SU-DHL-6 (cell line): Measurements from ENCODE around the gene OTOF.

ENCODE experiments used
- H2AFZ ChIP-seq: fragments of 200-600 bp; sonication (generic); 2 replicates; pipeline ENCODE4 v1.6.1; 2014; ENCODE audit warnings: low read depth, mild to moderate bottlenecking, moderate library complexity, mixed read lengths, antibody characterized with exemption, low read length; ENCODE audit not compliant: severe bottlenecking
- H3F3A ChIP-seq: fragments of 200-600 bp; shearing (Covaris generic); 2 replicates; pipeline ENCODE4 v1.6.0; 2016; ENCODE audit warnings: antibody characterized with exemption, mild to moderate bottlenecking; ENCODE audit not compliant: insufficient read depth
- H3K27ac ChIP-seq: fragments of 200-600 bp; sonication (generic); 2 replicates; pipeline ENCODE4 v1.5.1; 2016; ENCODE audit warnings: low read depth, mild to moderate bottlenecking, low read length, moderate library complexity, mixed read lengths
- H3K27me3 ChIP-seq: fragments of 200-600 bp; sonication (generic), shearing (Covaris generic); 2 replicates; pipeline ENCODE4 v1.6.0; 2014; ENCODE audit warnings: mild to moderate bottlenecking, low read length
- H3K36me3 ChIP-seq: fragments of 200-600 bp; sonication (generic); 2 replicates; pipeline ENCODE4 v1.6.1; 2014; ENCODE audit warnings: mild to moderate bottlenecking, low read length, mixed read lengths
- H3K4me2 ChIP-seq: fragments of 300-600, 200-600 bp; shearing (Covaris generic), sonication (generic); 2 replicates; pipeline ENCODE4 v1.6.0; 2014; ENCODE audit warnings: low read length, low read depth, mild to moderate bottlenecking; ENCODE audit not compliant: poor library complexity, severe bottlenecking
- H3K4me3 ChIP-seq: fragments of 200-600 bp; sonication (generic); 2 replicates; pipeline ENCODE4 v1.5.1; 2014; ENCODE audit warnings: antibody characterized with exemption, low read length, mild to moderate bottlenecking, mixed read lengths; ENCODE audit not compliant: insufficient read depth, poor library complexity, severe bottlenecking
- H3K79me2 ChIP-seq: fragments of 200-600 bp; sonication (generic); 2 replicates; pipeline ENCODE4 v1.6.1; 2014; ENCODE audit warnings: mild to moderate bottlenecking, low read length, moderate library complexity; ENCODE audit not compliant: insufficient read depth
- H3K9ac ChIP-seq: fragments of 200-600 bp; sonication (generic); 2 replicates; pipeline ENCODE4 v1.7.0; 2014; ENCODE audit warnings: mild to moderate bottlenecking, low read length
- H3K9me2 ChIP-seq: fragments of 200-600 bp; sonication (generic); replicated peaks from 2 replicates; pipeline ENCODE4 v1.6.1; 2014; ENCODE audit warnings: low read length; ENCODE audit not compliant: insufficient read depth
- H3K9me3 ChIP-seq: fragments of 200-600 bp; sonication (generic); 2 replicates; pipeline ENCODE4 v1.6.1; 2014; ENCODE audit warnings: low read length, mixed read lengths; ENCODE audit not compliant: insufficient read depth
- H4K20me1 ChIP-seq: fragments of 200-600 bp; sonication (generic); 2 replicates; pipeline ENCODE4 v1.6.1; 2014; ENCODE audit warnings: low read depth, mild to moderate bottlenecking, antibody characterized with exemption, low read length, moderate library complexity, mixed read lengths
- EZH2phosphoT487 ChIP-seq: fragments of 200-600 bp; sonication (generic), shearing (Covaris generic); conservative IDR thresholded peaks from 2 replicates; pipeline ENCODE4 v1.6.1; 2018; ENCODE audit warnings: mild to moderate bottlenecking, antibody characterized with exemption, low read length, moderate library complexity, mixed read lengths
- TF ChIP-seq, protein P1 (sequence below): fragments of 200-600 bp; sonication (generic); IDR thresholded peaks from one replicate; pipeline ENCODE4 v1.5.1; 2017; ENCODE audit warnings: antibody characterized with exemption, mild to moderate bottlenecking, low read length, moderate library complexity; ENCODE audit not compliant: insufficient read depth, poor library complexity, severe bottlenecking

Gene OTOF

DNA sequence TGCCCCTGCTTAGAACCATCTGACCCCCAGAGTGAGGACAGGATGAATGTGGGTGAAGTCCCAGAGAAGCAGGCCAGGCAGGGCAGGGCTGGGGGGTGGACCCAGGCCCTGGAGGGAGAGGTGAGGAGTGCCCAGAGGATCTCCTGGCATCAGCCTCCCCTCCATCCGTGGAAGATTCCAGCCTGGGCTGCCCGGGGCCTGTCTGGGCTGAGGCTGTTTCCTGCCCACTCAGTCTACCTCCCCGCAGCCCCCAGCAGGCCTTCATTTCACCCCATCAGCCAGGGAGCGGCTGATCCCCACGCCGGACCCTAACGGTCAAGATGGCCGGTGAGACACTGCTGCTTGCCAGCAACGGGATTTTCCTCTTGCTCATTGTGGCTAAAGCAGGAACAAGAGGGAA is 35.3 kb upstream of the OTOF start:
- no peaks in the 10 kb centered on the region for H4K20me1 ChIP-seq
- TF ChIP-seq, protein P1, sequence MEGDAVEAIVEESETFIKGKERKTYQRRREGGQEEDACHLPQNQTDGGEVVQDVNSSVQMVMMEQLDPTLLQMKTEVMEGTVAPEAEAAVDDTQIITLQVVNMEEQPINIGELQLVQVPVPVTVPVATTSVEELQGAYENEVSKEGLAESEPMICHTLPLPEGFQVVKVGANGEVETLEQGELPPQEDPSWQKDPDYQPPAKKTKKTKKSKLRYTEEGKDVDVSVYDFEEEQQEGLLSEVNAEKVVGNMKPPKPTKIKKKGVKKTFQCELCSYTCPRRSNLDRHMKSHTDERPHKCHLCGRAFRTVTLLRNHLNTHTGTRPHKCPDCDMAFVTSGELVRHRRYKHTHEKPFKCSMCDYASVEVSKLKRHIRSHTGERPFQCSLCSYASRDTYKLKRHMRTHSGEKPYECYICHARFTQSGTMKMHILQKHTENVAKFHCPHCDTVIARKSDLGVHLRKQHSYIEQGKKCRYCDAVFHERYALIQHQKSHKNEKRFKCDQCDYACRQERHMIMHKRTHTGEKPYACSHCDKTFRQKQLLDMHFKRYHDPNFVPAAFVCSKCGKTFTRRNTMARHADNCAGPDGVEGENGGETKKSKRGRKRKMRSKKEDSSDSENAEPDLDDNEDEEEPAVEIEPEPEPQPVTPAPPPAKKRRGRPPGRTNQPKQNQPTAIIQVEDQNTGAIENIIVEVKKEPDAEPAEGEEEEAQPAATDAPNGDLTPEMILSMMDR = no peak
- no peak for TF ChIP-seq EZH2phosphoT487
- no peaks in the 10 kb centered on the region for H3K9me2 ChIP-seq
- H3K4me2 ChIP-seq = no peak overlapping the region
- H3K36me3 ChIP-seq = no peaks in the 10 kb centered on the region
- H3F3A ChIP-seq = no peaks in the 10 kb centered on the region
- H3K27ac ChIP-seq = no peak overlapping the region
- no peak overlapping the region for H3K4me3 ChIP-seq
- H3K79me2 ChIP-seq = no peaks in the 10 kb centered on the region
- H3K27me3 ChIP-seq = no peaks in the 10 kb centered on the region
- no peaks in the 10 kb centered on the region for H3K9me3 ChIP-seq
- H2AFZ ChIP-seq = no peak overlapping the region
- no peak overlapping the region for H3K9ac ChIP-seq

DNA sequence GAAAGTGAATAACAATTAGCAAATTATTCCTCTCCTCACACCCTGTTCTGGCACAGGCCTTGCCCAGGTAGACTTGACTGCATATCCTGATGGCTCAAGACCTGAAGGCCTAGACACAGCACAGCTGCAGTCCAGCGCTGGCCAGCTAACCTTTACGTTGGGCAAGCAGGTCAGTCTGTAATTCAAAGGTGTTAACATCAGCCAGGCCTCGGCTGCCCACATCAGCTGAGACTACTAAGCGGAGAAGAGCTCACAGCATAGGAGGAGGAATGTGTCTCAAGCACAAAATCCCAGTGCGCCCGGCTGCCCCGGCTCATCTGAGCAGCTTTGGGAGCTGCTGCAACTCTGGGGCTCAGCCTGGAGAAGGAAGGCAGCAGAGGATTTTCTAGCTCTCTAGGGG is 33.5 kb upstream of the OTOF start:
- H3K9me3 ChIP-seq = no peaks in the 10 kb centered on the region
- no peak overlapping the region for H2AFZ ChIP-seq
- H3K9ac ChIP-seq = no peak overlapping the region
- H3K36me3 ChIP-seq = no peaks in the 10 kb centered on the region
- no peak overlapping the region for H3K27ac ChIP-seq
- H3K4me3 ChIP-seq = no peak overlapping the region
- H3K9me2 ChIP-seq = no peaks in the 10 kb centered on the region
- no peaks in the 10 kb centered on the region for H3K27me3 ChIP-seq
- no peak for TF ChIP-seq EZH2phosphoT487
- TF ChIP-seq, protein P1 = no peak
- no peak overlapping the region for H3K4me2 ChIP-seq
- H4K20me1 ChIP-seq = no peaks in the 10 kb centered on the region
- no peaks in the 10 kb centered on the region for H3K79me2 ChIP-seq
- no peaks in the 10 kb centered on the region for H3F3A ChIP-seq

DNA sequence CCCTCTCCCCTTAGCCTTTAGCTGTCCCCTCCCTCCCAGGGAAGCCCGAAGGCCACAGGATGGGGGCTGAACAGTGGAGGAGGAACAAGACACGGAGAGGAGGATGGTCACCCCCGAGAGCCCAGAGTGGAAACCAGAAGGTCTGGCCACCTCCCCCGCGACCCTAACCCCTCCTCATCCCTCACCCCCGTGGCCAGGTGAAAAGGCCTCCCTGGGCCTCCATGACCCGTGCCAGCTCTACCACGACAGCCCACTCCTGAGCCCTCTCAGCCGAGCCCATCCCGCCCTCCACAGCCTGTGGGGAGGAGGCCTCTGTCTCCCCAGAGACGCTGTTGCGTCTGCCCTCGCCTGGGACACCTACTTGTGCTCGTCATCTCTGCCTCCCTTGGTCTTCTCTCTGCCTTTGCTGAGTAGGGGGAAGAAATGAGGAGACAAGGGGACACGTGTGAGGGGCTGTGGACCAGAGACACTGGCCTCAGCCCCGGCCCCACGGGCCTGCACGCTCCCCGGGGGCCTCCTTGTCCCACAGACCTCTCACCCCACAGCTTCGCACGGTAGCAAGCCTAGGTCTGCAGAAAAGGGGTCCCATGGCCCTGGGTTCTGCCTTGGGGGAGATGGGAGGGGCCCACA is 32.5 kb upstream of the OTOF start:
- H3K9me2 ChIP-seq = no peaks in the 10 kb centered on the region
- H3K79me2 ChIP-seq = no peaks in the 10 kb centered on the region
- TF ChIP-seq, protein P1 = no peak
- no peak for TF ChIP-seq EZH2phosphoT487
- H3K27ac ChIP-seq = no peak overlapping the region
- H4K20me1 ChIP-seq = no peaks in the 10 kb centered on the region
- no peak overlapping the region for H2AFZ ChIP-seq
- H3K4me2 ChIP-seq = no peak overlapping the region
- H3K9ac ChIP-seq = no peak overlapping the region
- no peaks in the 10 kb centered on the region for H3K36me3 ChIP-seq
- H3F3A ChIP-seq = no peaks in the 10 kb centered on the region
- H3K27me3 ChIP-seq = no peaks in the 10 kb centered on the region
- H3K9me3 ChIP-seq = no peaks in the 10 kb centered on the region
- H3K4me3 ChIP-seq = no peak overlapping the region
